Activated CD4-positive, alpha-beta T cell treated with anti-CD3 and anti-CD28 coated beads, Interleukin-2, Interleukin-4, amounts not matched to agents 100 ng/mL and 50 ng/mL, durations not matched to agents 16 hours and 8 hours (primary cell): Measurements from ENCODE around the gene CFAP126.
"Not testable (repeated sequence)": the region's sequence is repeated elsewhere in the genome, so short reads cannot be mapped to it uniquely, and the experiment has no call there.

ENCODE experiments used
- DNase-seq: peaks from one replicate; pipeline ENCODE4 v3.0.0-alpha.2; 2020; ENCODE audit warnings: low spot score

The CFAP126 gene, protein sequence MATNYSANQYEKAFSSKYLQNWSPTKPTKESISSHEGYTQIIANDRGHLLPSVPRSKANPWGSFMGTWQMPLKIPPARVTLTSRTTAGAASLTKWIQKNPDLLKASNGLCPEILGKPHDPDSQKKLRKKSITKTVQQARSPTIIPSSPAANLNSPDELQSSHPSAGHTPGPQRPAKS

DNA sequence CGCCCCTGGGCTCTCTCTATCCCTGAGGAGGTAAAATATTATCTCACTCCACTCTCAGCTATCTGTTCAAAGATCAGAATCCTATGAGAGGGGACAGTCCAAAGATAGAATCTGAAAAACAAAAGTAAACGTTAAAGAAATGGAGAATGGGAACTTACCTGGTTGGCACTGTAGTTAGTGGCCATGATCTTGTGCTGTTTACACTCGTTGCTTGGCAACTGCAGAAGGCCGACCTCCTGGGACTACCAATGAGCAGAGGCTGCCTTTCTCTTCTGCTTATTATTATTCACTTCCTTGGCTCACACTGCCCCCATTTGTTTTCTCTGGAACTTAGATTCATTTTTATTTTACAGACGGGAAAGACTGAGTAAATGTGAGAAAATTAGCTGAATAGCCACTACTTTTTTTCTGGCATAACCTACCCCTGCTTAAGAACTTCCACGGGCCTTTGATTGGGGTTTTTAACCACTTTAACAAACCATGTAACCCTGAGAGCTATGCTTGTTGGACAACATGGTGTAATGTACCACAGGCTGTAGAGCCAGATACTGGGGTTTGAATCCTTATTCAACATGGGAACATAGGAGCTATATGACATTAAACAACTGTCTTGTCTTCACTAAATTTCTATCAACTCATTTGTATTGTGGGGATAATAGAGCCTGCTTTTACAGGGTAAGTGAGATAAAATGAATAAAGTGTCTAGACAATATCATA, at the start of gene CFAP126:
TSS of gene CFAP126 (minus strand) at position 193 of the 717 bp plus-strand sequence. CDS start at position 185, 8 bp downstream.
- peak; percentile 64 for DNase-seq

DNA sequence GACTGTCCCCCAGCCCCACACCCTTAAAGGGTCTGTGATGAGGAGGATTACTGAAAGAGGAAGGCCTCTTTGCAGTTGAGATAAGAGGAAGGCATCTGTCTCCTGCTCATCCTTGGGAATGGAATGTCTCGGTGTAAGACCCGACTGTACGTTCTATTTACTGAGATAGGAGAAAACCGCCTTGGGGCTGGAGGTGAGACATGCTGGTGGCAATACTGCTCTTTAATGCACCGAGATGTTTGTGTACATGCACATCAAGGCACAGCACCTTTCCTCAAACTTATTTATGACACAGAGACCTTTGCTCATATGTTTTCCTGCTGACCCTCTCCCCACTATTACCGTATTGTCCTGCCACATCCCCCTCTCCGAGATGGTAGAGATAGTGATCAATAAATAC, 45.4 kb upstream of the CFAP126 start:
- not testable (repeated sequence) for DNase-seq

DNA sequence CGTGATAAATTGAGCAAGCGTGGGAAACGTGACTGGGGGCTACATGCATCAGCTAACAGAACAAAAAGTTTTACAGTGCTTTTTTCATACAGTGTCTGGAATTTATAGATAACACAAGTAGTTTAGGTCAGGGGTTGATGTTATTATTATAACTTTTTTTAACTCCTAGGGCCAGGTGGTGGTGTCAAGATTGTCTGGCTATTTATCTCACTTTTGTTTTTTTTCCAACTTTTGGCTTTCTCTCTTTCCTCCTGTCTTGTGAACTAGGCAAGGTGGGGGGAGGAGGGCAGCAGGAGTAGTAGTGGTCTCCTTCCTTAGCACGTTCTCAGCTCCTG, 42.9 kb upstream of the CFAP126 start:
- not testable (repeated sequence) for DNase-seq

DNA sequence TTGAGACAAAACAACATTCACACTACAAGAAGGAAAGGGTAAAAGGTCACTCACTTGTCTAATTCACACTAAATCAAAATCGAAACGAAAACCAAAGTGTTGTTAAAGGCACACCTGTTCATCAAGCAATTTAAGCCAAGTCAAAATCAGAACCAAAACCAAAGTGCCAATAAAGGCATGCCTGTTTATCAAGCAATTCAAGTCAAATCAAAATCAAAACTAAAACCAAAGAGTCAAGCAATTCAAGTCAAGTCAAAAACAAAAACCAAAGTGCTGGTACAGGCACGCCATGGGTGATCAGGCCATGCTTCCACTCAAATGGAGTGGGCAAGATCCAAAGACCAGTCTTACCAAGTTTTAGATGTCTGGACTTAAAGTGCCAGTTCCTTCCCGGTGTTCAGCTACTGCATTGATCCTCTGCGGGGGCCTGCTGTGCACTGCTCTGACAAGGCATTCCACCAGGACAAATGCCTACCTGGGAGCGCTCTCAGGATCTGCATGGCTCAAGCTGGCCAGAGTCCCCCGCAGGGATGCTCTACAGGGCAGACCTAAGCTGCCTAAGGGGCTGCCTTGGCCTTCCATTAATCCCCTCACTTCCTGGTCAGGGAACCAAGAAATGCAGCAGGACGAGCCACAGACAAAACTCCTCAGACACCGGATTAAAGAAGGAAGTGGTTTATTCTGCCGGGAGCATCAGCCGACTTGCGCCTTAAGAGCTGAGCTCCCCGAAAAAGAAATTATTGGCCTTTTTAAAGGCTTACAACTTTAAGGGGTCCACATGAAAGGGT, 42.4 kb upstream of the CFAP126 start:
- peak; percentile 63 for DNase-seq

DNA sequence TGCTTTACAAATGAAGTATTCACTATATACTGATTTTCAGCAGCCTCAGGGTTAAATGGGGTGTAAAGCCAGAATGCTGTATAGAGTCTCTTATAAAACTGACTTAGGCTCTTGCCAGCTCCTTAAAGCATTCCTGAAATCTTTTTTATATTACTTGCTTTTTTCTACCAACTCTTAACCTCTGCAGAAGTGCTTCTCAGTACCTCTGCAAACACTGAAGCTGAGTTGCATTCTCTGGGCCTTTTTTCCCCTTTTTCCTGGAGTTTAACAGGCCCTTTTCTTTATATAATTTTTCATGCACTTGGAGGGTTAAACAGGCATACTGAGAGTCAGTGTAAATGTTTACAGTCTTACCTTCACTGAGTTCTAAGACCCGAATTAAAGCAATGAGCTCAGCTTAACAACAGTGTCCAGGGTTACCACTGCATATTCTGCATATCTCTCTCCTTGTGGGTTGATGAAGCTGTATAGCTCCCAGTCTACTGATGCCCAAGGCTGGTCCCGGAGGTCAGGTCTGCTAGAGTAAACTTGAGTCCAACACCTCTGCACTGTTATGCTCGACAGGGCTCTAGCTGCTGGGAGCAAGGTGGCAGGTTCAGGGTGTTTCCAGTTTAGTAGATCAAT, 40.9 kb upstream of the CFAP126 start:
- DNase-seq, result no peak

DNA sequence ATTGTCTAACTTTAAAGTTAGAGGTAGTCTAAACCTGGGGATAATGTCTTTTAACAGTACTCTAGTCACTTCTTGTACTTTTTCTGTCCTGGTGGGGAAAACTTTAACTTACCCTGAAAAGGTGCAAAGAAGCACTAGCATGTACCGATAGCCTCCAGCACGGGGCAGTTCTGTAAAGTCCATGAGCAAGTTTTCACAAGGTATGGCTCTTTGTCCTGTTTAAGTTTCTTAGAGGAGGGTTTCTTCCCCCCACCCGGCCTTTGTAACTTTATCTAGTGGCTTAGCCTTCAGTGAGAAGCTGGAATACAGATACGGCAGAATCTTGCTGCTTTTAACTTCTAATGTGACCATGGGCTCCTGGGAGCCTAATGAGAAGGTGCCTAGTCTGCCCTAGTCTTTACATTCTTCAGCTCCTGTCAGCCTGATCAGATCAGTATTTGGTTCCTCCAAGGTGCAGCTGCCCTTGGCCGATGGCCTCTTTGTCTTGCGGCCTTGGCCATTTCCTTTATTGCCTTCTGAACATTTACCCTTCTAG, 39.8 kb upstream of the CFAP126 start:
- no peak for DNase-seq

DNA sequence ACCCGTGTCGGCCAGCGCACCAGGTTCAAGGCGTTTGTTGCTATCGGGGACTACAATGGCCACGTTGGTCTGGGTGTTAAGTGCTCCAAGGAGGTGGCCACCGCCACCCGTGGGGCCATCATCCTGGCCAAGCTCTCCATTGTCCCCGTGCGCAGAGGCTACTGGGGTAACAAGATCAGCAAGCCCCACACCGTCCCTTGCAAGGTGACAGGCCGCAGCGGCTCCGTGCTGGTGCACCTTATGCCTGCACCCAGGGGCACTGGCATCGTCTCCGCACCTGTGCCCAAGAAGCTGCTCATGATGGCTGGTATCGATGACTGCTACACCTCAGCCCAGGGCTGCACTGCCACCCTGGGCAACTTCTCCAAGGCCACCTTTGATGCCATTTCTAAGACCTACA, 38.9 kb upstream of the CFAP126 start:
- DNase-seq, result not testable (repeated sequence)

DNA sequence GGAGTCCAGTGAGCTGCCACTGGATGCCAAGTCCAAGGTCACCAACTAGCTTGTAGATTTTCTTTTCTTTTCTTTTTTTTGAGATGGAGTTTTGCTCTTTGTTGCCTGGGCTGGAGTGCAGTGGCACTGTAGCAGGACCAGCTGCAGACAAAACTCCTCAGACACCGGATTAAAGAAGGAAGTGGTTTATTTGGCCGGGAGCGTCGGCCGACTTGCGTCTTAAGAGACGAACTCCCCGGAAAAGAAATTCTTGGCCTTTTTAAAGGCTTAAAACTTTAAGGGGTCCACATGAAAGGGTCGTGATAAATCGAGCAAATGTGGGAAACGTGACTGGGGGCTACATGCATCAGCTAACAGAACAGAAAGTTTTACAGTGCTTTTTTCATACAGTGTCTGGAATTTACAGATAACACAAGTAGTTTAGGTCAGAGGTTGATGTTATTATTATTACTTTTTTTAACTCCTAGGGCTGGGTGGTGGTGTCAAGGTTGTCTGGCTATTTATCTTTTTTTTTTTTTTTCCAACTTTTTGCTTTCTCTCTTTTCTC, 36.4 kb upstream of the CFAP126 start:
- no peak for DNase-seq

DNA sequence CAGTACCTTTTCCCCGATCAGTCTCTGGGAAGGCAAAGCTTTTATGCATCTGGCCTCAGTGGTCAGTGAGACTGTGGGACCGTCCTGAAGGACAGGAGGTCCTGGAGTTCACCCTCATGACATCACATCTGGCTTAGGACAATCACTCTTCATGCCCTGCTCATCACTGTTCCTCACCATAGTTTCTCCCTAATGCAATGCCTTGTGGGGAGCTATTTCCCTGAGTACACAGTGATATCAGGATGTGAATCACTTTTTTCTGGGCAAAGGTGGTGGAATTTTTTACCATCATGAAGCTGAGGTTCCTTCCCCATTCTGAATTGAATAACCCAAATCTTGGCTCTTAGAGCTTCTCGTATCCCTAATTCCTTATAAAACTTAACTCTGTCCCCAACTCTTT, 34.8 kb upstream of the CFAP126 start:
- no peak for DNase-seq

DNA sequence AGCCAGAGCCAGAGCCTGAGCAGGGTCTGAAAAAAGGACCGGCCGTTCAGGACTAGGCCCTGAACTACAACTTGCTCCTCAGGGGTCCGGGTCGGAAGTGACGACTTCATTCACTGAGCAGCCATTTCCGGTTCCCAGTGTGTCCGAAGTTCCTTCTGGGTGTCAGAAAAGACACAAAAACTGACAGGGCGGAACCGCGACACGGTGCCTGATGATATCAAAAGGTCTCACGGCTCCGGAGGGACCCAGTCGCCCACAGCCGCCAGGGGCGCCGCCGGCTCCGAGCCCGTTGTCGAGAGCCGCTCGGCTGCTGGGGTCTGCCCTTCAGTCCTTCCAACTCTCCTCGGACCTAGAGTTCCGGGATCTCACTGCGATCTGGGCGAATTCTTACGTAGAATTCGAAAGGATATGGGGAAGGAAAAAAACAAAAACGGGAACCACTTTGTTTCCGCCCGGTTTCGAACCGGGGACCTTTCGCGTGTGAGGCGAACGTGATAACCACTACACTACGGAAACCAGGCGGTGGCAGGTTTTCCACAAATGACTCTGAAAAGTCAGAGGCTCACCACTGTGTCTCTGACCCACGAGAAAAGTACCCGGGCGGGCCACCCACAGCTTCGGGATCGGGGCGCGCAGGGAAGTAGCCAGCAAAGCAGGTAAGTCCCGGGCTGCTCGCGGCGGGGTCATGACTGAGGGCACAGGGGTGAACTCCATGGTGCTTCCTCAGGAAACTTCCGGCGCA, 31.8 kb upstream of the CFAP126 start:
- DNase-seq, result peak; percentile 91

DNA sequence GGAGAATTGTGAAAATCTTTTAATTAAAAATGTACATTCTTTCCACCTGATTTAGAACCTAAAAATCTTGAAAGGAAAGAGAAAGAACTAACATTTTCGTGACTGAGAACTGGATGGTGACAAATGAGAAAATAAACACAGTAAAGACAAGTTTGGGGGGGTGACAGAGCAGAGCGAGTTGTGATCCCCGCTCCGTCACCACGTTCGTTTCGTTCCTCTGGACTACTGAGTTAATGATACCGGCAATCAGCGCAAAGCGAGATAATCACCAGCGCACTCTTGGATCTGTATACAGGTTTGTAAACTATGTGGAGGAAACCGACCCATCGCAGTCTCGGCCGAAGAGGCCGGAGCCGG, 31.2 kb upstream of the CFAP126 start:
- DNase-seq, result no peak

DNA sequence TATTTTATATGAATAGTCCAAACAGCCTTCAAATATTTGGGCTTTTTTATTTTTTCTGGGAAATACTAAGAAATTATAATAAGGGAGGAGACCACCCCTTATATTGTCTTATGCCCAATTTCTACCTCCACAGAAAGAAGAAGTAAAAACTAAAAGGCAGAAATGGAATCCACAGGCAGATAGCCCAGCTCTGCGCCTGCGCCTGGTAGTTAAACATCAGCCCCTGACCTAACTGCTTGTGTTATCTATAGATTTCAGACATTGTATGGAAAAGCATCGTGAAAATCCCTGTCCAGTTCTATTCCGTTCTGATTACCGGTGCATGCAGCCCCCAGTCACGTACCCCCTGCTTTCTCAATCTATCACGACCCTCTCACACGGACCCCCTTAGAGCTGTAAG, 29.4 kb upstream of the CFAP126 start:
- DNase-seq, result not testable (repeated sequence)

DNA sequence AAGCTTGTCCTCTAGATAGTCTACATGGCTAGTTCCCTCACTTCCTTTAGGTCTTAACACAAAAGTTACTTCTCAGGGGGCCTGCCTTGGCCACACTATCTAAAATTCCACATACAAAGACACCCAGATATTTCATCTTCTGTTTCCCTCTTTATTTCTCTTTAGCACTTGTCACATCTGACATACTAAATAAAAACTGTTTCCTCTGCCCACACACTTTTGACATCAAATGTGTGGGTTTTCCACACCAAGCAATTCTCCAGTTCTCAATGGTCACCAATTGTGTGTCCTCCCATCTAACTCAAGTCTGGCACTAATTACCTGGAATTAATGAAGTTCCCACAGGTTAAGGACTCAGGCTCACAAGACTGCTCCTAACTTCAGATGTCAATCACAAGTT, 25.5 kb upstream of the CFAP126 start:
- no peak for DNase-seq

DNA sequence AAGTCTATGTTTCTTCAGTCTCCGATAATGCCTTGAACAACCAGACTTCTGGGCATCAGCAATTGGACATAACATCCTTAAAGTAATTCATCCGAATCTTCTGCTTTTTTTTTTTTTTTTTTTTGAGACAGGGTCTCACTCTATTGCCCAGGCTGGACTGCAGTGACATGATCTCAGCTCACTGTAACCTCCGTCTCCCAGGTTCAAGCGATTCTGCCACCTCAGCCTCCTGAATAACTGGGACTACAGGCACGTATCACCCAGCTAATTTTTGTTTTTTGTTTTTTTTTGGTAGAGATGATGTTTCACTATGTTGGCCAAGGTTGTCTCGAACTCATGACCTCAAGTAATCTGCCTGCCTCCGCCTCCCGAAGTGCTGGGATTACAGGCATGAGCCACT, 23.9 kb upstream of the CFAP126 start:
- DNase-seq, result no peak

DNA sequence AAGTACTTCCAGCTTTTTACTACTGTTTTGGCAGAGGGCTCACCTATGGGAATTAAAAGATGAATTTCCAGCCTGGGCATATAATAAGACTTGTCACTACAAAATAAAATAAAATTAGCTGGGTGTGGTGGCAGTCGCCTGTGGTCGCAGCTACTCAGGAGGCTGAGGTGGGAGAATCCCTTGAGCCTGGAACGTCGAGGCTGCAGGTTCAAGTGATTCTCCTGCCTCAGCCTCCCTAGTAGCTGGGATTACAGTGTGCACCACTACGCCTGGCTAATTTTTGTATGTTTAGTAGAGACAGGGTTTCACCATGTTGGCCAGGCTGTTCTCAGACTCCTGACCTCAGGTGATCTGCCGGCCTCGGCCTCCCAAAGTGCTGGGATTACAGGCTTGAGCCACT, 23.5 kb upstream of the CFAP126 start:
- DNase-seq, result not testable (repeated sequence)

DNA sequence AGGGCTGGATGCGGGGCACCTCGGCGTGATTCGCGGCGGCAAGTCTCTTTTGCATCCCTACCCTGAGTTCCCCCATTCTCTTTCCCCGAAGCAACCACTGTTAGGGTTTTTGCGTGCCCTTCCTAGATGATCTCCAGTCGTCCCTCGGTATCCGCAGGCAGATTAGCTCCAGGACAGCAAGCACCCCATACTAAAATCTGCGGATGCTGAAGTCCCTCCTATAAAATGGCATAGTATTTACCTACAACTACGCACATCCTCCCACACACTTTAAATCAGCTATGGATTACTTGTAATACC, 22.8 kb upstream of the CFAP126 start:
- no peak for DNase-seq

DNA sequence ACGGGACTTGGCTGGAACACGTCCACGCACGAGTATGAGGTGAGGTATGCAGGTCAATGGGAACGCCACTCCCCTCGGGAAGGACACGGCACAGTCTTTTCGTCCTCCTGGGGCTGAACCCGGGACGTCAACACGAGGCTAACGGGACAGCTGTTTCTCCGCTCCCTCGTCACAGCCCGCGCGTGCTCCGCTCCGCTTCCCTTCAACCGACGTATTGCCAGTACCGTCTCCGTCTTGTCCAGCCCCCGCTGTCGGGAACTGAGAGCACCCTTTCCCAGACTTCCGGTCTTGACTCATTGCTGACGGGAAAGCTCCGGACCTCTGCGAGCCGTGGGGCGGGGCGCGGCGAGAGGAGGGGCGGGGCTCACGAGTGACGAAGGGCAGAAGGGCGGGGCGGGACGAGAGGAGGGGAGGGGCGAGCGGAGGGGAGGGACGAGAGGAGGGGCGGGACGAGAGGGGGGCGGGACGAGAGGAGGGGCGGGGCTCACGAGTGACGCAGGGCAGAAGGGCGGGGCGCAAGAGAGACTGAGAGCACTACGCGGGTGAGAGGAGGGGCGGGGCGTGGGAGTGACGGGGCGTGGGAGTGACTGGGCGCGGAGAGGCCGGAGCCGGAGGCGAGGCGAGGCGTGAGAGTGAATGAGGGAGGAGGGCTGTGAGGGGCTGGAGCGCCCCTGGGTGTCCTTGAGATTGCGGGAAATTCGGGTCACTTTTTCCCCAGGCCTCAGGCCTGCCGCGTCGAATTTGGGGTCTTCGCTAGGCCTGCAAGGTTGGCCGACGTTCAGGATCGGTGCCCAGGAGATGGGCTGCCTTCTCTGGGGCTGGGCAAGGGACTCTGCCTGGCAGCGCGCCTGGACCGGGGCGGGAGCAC, 22.2 kb upstream of the CFAP126 start:
- peak; percentile 95 for DNase-seq

DNA sequence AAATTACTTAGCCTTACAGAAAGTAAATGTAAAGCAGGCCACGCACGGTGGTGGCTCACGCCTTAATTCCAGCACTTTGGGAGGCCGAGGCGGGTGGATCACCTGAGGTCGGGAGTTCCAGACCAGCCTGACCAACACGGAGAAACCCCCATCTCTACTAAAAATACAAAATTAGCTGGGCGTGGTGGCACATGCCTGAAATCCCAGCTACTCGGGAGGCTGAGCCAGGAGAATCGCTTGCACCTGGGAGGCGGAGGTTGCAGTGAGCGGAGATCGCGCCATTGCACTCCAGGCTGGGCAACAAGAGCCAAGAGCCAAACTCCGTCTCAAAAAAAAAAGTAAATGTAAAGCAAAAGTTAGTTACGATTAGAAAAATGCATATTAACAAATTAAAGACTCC, 21.5 kb upstream of the CFAP126 start:
- not testable (repeated sequence) for DNase-seq

DNA sequence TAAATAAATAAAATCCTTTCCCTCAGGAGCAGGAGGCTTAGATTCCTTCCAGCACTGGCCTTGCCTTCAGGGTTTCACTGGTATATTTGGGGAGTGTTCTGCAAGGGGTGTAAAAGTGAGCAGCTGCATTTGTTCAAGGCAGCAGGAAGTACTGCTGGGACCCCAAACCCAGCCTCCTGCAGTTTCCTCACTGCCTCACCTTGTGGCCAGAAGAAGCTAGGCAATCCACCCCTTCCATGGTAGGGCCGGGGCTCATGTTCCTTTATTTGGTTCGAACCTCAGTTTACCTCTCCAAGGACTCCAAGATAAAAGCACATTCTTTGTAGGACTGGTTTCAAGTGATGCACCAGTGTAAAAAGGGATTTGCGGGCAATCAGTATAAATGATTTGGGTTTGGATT, 21.0 kb upstream of the CFAP126 start:
- no peak for DNase-seq

DNA sequence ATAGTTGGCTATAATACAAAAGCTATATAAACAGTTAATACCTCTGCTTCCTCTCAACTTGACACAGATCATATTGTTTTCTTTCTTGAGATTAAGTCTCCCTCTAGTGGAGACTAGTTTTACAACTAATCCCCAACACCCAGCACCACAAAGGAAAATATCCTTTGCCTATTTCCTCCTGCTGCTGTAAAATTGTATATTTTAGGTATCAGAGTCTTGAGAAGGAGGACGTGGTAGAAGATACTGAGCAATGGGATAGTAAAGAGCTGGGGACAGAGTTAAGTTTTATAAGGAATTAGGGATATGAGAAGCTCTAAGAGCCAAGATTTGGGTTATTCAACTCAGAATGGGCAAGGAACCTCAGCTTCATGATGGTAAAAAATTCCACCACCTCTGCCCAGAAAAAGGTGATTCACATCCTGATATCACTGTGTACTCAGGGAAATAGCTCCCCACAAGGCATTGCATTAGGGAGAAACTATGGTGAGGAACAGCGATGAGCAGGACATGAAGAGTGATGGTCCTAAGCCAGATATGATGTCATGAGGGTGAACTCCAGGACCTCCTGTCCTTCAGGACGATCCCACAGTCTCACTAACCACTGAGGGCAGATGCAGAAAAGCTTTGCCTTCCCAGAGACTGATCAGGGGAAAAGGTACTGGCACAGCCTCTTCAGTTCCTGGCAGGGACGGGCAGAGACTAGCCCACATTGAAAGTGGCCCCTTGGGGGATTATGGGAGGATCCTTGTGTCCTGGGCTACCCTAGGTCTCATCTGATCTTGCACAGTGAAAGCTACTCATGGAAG, 14.7 kb upstream of the CFAP126 start:
- DNase-seq, result peak; percentile 58
